Measurements from ENCODE around the gene GCSH.

DNA sequence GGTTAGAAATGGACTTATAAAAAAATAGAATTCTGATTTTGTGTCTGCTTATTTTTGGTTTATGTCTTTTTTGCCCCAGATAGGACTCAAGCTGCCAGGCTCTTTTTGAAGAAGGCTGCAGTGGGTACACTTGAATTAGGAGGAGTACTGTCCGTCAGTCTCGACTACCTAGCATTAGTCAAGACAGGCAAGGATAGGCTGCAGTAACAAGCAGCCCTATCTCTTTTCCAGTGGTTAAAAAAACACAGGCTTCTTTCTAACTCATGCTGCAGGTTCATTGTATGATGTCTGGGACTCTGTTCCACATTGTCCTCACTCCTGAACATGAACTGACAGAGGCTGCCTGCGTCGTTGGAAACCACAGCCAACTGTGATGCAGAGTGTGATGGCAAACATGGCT, 27.1 kb downstream of the GCSH start:
- no peak for TF ChIP-seq EZH2phosphoT487 (IDR thresholded peaks at IDR 0.05; ENCODE audit: borderline replicate concordance, low read depth, low read length)
- TF ChIP-seq, protein P1, sequence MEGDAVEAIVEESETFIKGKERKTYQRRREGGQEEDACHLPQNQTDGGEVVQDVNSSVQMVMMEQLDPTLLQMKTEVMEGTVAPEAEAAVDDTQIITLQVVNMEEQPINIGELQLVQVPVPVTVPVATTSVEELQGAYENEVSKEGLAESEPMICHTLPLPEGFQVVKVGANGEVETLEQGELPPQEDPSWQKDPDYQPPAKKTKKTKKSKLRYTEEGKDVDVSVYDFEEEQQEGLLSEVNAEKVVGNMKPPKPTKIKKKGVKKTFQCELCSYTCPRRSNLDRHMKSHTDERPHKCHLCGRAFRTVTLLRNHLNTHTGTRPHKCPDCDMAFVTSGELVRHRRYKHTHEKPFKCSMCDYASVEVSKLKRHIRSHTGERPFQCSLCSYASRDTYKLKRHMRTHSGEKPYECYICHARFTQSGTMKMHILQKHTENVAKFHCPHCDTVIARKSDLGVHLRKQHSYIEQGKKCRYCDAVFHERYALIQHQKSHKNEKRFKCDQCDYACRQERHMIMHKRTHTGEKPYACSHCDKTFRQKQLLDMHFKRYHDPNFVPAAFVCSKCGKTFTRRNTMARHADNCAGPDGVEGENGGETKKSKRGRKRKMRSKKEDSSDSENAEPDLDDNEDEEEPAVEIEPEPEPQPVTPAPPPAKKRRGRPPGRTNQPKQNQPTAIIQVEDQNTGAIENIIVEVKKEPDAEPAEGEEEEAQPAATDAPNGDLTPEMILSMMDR (conservative IDR thresholded peaks at IDR 0.05; ENCODE audit: low read length) = no peak
